GM20000 (cell line): ENCODE results near the gene GABRR2.

Experiments
- DNase-seq: peaks from one replicate; pipeline ENCODE4 v3.0.0; 2012; ENCODE audit warnings: low spot score
- TF ChIP-seq, protein P1 (sequence below): IDR thresholded peaks from 2 replicates; pipeline ENCODE4 v1.5.1; 2012; ENCODE audit warnings: mild to moderate bottlenecking, control low read depth; ENCODE audit errors: extremely low read depth, missing control alignments

Gene GABRR2

DNA sequence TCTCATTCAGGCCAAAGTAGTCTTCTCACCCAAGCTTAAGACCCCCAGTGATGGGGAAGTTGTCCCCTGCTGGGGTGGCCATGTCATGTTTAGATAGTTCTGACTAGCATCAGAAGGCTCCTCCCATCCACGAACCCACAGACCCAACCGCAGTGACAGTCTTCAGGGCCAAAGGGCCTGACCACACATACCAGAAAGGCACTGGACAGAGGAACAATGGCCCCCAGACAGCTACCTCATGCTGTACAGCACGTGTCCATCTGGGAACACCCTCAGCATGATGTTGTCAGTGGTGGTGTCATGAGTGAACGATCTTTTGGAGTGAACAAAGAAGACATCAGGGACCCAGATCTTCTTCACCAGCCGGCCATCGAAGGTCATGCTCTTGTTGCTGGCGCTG lies 46.3 kb downstream of the GABRR2 start:
- no peak for DNase-seq
- TF ChIP-seq, protein P1, sequence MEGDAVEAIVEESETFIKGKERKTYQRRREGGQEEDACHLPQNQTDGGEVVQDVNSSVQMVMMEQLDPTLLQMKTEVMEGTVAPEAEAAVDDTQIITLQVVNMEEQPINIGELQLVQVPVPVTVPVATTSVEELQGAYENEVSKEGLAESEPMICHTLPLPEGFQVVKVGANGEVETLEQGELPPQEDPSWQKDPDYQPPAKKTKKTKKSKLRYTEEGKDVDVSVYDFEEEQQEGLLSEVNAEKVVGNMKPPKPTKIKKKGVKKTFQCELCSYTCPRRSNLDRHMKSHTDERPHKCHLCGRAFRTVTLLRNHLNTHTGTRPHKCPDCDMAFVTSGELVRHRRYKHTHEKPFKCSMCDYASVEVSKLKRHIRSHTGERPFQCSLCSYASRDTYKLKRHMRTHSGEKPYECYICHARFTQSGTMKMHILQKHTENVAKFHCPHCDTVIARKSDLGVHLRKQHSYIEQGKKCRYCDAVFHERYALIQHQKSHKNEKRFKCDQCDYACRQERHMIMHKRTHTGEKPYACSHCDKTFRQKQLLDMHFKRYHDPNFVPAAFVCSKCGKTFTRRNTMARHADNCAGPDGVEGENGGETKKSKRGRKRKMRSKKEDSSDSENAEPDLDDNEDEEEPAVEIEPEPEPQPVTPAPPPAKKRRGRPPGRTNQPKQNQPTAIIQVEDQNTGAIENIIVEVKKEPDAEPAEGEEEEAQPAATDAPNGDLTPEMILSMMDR = no peak

DNA sequence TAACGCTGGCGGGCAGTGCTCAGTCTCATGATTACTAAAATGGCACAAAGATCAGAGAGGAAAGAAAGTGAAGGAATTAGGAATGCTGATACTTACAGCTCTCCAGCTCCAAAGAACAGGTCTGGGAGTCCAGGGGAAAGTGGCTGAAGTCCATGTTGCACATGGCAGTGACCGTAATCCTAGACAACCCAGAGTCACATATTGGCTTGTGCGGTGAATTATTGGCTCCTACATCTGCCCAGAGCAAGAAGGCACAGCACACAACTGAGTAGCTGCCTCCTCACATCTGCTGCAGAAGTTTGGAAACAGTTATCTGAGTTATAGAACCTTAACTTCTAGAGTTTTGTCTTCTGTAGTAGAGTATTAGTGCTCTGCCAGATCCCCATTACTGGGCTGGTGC lies 47.2 kb downstream of the GABRR2 start:
- TF ChIP-seq, protein P1 = no peak
- no peak for DNase-seq

DNA sequence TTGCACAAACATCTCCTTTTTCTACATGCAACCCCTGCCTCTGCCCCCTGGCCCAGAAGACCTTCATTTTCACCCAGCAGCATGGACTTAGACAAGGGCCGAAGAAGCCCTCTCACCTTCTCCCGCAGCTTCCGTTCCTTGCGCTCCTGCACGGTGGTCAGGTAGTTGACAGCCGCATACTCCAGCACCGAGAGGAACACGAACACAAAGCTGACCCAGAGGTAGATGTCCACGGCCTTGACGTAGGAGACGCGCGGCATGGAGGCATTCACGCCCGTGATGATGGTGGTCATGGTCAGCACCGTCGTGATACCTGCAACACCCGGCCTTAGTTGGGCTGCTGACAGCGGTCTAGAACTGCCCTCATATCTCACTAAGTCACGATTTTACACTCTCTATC lies 50.8 kb downstream of the GABRR2 start:
- DNase-seq = no peak
- TF ChIP-seq, protein P1 = no peak

DNA sequence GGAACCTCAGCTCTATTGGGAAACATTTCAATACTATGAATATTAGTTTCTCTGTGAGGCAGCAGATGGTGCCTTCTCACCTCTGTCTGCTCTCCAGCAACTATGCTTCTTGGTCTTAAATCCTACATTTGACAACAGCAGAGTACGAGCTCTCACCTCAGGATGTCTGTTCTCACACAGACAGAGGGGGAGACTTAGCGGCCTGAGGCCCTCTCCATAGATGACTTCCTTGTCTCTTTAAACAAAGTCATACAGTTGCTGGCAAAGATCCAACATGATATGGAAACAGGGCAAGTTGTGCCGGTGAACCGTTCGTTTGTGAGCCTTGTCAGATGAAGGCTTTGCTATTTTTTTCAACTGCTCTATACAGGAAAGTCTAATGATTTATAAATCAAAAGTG lies 54.3 kb downstream of the GABRR2 start:
- no peak for DNase-seq
- TF ChIP-seq, protein P1 = no peak

DNA sequence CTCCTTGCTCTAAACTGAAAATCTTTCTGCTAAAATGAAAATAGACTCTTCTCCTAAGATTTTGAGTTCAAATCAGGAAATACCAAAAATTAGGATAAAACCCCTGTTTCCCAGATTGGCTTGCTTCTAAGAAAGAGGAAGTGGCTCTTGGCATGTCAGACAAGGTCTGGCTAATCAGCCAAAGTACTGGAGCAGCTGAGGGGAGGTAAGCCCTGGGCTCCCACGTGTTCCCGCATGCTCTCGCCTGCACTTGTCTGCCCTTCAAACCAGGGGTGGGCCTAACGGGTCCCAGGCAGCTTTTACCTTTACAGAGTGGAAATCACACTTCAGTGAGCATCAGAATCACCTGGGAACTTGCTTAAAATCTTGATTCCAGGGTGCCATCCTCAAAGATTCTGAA lies 54.8 kb downstream of the GABRR2 start:
- DNase-seq = peak; percentile 42
- TF ChIP-seq, protein P1 = no peak

DNA sequence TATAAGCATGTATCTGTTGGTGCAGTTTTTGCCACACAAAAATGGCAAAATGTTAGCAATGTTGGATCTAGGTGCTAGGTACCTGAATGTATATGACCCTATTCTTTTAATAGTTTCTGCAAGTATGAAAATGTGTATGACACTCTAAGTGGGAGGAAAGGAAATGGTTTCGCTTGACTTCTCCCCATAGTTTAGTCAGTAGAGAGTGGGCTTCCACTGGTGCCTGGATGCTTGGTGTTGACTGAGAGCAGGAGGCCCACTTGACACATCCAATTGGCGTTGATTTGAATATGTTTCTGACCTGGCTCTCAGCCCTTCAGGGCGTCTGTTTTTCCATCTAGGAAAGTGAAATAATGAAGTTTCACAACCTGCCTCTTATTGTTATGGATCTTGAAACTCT lies 56.2 kb downstream of the GABRR2 start:
- TF ChIP-seq, protein P1 = no peak

DNA sequence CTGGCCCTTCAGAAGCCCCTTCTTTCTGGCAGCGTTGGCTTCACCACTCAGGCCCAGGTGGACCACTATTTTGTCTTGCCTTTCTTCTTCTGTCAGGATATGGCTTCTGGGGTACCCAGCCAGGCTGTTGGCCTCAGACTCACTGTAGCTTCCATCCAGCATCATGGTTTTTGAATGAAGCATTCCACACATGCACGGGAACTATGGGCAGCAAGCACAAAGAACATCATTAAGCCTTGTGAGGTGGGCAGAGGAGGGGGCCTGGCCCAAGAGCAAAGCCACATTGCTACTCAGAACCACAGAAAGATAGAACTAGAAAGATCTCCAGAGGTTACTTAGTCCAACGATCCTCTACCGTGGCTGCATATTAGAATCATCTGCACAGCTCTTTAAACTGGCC lies 57.3 kb downstream of the GABRR2 start:
- TF ChIP-seq, protein P1 = no peak
- no peak for DNase-seq

More for the DNA sequence above, 56.2 kb downstream of the GABRR2 start:
- DNase-seq = peak; percentile 36

DNA sequence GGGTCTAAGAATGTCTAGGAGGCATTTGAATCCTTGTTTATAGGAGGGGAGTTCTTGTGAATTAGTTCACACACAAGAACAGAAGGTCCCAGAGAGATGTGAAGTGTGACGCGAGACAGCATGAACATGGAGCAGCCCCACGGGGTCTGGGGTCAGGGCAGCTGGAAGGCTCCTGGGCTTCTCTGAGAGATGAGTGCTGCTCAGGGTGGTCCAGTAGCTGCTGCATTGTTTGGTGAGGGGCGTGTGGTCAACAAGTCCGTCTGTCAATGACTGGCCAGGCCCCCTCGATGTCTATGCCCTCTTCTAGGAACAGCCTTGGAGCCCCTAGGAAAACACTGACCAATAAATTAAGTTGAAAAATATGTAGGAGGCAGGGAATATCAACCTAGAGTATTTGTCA lies 57.8 kb downstream of the GABRR2 start:
- TF ChIP-seq, protein P1 = no peak
- no peak for DNase-seq
